Stimulated activated CD8-positive, alpha-beta memory T cell treated with anti-CD3 and anti-CD28 coated beads, Interleukin-4, amount 100 ng/mL, for 48 hours (primary cell): ENCODE measurements around the gene POLR2J3.
"Not testable (repeated sequence)": the region's sequence is repeated elsewhere in the genome, so short reads cannot be mapped to it uniquely, and the experiment has no call there.

ENCODE experiments used
- DNase-seq: peaks from one replicate; pipeline ENCODE4 v3.0.0-alpha.2; 2020

The POLR2J3 gene

GRCh38 chr7:102581722-102582121 lies 9.3 kb upstream of the POLR2J3 start:
- DNase-seq, result not testable (repeated sequence)

DNA sequence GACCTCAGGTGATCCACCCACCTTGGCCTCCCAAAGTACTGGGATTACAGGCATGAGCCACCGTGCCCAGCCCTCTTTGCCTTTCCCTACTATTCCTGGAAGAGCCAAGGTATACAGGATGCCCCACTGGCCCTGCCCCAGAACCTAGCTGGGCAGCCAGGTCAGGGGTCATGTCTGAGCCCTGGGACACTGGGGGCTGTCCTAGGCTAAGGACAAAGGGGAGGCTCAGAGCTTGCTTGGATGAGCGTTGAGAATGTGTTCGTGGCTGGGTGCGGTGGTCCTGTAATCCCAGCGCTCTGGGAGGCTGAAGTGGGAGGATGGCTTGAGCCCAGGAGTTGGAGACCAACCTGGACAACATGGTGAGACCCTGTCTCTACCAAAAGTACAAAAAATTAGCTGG lies 6.1 kb upstream of the POLR2J3 start:
- not testable (repeated sequence) for DNase-seq

- peak; percentile 26 for DNase-seq
Measured at GRCh38 chr7:102577315-102578240, 5.2 kb upstream of the POLR2J3 start.

DNA sequence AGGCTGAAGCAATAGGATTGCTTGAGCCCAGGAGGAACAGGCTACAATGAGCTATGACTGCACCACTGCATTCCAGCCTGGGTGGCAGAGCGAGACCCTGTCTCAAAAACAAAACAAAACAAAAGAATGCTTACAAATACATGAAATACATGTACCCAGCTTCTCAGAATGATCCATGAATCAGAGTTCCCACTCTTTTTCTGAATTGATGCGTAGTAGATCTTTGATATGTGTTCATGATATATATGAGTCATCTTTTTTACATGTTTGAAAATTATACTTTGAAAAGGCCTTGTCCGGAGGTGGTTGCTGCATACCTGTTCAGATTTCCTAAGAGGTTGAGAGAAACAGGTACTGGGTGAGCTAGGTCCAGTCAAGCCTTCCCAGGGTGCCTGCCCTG lies 4.0 kb upstream of the POLR2J3 start:
- DNase-seq, result not testable (repeated sequence)

- DNase-seq, result not testable (repeated sequence)
Measured at GRCh38 chr7:102574607-102575006, 2.2 kb upstream of the POLR2J3 start.

DNA sequence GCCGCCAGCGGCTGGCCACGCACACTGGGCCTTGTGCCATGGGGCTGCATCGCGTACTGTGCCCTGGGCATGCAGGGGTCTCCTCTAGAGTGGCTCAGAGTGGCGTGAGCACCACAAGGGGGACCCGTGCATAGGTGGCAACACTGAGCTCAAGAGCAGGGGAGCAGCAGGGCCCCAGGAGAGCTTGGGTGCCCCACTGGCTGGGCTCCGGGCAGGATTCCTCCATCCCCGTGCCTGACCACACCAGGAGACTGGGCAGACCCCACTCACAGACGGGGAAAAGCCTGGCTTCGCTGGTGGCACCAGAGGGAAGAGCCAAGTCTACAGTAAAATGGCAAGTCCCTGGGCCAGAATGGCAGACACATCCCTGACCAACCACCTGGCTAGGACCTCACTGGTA lies 3.8 kb downstream of the POLR2J3 start:
- DNase-seq, result not testable (repeated sequence)

DNA sequence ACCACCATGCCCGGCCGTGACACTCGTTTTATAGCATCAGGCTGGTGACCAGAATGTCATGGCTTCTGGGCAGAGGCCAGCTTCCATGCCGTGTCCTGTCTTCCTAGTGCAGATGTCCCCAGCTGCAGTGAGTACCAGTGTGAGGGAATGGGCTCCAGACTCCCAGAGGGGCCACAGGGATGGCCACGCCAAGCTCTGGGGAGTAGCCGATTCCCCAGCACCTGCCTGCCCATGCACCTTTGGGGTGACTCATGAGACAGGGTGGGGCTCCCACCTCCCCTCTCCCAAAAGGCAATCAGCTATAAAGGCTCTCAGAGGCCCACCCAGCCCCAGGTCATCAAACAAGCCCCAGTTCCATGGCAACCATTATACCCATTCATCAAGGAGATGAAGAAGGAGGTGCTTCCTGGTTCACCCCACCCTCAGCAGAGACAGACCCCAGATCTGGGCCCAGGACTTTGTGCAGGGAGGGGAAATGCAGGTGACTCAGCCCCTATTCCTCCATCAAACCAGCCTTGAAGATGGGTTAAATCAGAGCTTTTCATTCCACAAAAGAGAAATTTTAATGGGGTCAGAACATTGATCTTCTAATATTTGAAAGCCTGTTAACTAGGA lies 21.5 kb downstream of the POLR2J3 start, which contains the start of gene SPDYE2:
Gene SPDYE2, plus strand, starts transcription at position 419 of the 615 bp plus-strand sequence. CDS start 2,030 bp downstream, outside the sequence.
- DNase-seq, result not testable (repeated sequence)

DNA sequence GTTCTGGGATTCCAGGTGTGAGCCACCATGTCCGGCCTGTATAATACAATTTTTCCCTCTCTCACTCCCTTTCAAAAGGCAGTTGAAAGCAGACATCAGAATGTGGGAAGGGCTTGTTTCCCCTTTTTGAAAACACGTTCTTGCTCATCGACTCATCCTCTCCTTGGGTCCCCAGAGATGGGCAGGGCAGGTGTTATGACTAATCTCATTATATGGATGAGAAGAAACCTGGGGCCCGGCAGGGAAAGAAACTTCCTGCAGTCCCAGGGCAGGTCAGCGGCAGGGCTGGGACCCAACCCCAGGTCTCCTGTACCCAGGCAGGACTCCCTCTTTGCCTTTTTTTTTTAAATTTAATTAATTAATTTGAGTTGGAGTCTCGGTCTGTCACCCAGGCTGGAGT lies 26.0 kb downstream of the POLR2J3 start:
- DNase-seq, result not testable (repeated sequence)

GRCh38 chr7:102545288-102545687 lies 27.1 kb downstream of the POLR2J3 start:
- not testable (repeated sequence) for DNase-seq

GRCh38 chr7:102544372-102544771 lies 28.0 kb downstream of the POLR2J3 start:
- not testable (repeated sequence) for DNase-seq

DNA sequence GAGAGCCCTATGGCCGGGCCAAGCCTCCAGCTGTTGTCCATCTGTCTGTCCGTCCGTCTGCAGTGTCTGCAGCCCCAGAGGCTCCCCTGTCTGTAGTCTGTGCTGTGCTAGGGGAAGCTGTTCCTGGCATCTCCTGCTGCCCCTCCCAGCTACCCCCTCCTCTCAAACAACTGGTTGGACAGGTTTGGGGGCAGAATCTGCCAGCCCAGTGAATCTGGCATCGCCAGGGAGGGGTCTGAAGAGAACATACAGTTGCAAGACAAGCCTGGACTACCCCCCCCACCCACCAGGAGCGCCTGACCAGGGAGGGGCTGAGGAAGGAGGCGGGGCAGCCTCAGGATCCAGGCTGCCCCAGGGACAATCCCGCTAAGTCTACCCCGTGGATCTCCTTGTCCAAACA lies 28.8 kb downstream of the POLR2J3 start, which contains the start of gene UPK3BL2:
Gene UPK3BL2, minus strand, starts transcription at position 101 of the 400 bp plus-strand sequence. Its CDS starts 60 bp downstream, at position 41.
- not testable (repeated sequence) for DNase-seq

DNA sequence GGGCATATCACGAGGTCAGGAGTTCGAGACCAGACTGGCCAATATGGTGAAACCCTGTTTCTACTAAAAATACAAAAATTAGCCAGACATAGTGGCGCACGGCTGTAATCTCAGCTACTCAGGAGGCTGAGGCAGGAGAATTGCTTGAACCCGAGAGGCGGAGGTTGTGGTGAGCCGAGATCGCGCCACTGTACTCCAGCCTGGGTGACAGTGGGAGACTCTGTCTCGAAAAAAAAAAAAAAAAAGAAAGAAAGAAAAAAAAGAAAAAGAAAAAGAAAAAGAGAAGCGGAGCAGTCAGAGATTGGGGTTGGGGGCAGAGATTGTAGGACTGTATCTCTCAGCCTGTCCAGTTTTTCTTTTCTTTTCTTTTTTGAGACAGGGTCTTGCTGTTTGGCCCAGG lies 29.6 kb downstream of the POLR2J3 start:
- not testable (repeated sequence) for DNase-seq

DNA sequence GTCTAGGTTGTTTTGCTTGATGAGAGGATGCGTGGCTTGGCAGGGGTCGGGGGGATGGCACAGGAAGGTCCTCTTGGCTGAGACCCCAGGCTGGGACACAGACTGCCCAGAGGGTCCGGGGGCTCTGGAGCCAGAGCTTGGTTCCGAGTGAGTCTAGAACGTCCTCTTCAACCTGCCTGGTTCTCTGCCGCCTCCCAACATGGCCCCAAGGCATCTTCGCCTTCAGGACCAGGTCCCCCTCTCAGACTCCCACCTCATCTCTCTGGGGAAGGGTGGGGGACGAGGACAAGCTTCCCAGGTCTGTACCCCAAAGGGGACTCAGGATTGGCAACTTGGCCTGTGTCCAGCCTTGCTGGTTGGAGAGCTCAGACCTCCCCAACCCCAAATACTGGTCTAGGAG lies 30.3 kb downstream of the POLR2J3 start:
- DNase-seq, result not testable (repeated sequence)

GRCh38 chr7:102540604-102541003 lies 31.8 kb downstream of the POLR2J3 start:
- not testable (repeated sequence) for DNase-seq

DNA sequence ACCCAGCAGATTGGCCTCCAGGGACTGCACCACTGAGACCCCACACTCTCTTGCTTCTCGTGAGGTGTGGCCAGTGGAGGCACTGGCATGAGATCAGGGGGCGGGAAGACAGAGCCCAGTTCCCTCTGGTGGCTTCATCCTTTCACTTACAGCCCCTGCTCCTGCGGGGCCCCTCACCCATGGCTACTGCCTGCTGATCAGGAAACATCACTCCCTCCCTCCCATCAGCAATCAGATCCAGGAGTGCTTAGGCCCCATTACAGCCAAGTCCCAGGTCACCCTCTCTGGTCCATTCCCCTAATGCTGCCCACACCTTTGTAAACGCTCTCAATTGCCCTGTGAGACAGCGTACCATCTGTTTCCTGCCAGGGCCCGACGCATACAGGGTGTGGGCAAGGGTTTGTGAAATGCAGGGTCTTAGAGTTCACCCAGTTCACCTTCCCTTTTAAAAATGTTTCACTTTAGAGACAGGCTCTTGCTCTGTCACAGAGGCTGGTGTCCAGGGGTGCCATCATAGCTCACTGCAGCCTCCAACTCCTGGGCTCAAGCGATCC lies 37.2 kb downstream of the POLR2J3 start:
- not testable (repeated sequence) for DNase-seq

GRCh38 chr7:102532127-102532526 lies 40.3 kb downstream of the POLR2J3 start:
- DNase-seq, result not testable (repeated sequence)

- not testable (repeated sequence) for DNase-seq
Measured at GRCh38 chr7:102531583-102531982, 40.8 kb downstream of the POLR2J3 start.

DNA sequence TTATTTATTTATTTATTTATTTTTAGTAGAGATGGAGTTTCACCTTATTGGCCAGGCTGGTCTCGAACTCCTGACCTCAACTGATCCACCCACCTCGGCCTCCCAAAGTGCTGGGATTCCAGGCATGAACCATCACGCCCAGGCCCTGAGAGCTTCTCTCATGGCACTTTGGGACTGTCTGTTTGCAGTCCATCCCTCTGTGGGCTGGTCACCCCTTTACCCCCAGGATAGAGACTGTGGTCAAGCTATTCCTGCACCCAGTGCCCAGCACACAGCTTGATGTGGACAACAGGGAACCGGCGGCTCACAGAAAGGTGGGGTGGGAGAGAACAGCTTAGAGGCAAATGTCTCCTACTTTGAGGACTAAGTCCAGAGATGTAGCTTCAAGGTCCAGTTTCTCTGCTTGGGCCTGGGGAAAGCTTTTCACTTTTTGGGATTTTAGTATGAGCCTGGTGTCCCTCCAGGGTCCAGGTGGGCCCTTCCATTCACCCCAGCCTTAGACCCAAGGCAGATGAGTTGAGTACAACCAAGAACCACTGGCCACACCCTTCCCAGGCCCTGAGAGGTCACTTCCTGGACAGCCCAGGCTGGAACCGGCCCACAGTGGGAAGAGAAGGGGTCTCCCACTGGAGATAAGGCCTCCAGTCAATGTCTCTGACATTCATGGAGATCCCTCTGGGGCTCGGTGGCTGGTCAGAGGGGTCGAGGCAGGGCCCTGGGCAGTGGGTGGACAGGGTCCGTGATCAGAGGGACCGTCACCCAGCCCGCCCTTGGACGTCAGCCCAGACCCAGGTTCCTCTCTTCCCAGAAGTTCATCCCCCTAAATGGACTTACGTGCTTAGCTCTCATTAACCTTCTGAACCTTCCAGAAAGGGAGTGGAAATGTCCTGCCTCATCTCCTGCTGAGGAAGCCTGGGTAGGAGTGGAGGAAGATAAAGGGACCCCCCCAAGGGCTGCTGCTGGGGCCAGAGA lies 44.3 kb downstream of the POLR2J3 start:
- DNase-seq, result peak; percentile 20

DNA sequence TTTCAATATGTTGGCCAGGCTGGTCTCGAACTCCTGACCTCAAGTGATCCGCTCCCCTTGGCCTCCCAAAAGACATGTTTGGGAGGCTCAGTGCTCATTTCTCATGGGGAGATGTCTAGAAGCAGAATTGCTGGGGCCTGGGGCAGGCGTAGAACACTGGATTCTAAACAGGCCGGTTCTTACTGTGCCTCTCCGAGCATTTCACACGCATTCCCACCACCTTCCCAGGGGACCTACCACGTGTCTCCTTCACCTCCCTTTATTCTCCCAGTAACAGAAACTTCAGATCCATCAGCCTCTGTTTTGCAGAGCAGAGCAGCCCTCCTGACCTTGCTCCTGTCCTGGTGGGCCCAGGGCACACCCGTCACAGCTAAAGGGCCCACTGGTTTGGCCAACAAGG lies 45.2 kb downstream of the POLR2J3 start:
- not testable (repeated sequence) for DNase-seq

GRCh38 chr7:102524803-102525202 lies 47.6 kb downstream of the POLR2J3 start:
- not testable (repeated sequence) for DNase-seq

DNA sequence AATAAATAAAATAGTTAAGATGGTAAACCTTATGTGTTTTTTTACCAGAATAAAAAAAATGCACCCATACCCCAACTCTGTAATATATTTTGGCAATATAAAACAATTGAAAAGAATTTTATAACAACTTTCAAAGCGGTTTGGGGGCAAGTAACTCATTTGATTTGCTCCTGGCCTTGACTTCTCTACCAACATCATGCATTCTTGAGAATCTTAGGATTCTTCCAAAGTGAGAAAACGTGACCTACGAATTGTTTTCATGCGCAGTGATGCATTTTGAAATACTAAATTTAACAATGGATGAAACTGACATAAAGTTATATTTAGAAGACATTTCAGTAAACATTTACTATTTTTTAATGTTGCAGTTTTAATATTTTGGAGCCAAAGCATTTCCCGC lies 51.6 kb downstream of the POLR2J3 start:
- not testable (repeated sequence) for DNase-seq

DNA sequence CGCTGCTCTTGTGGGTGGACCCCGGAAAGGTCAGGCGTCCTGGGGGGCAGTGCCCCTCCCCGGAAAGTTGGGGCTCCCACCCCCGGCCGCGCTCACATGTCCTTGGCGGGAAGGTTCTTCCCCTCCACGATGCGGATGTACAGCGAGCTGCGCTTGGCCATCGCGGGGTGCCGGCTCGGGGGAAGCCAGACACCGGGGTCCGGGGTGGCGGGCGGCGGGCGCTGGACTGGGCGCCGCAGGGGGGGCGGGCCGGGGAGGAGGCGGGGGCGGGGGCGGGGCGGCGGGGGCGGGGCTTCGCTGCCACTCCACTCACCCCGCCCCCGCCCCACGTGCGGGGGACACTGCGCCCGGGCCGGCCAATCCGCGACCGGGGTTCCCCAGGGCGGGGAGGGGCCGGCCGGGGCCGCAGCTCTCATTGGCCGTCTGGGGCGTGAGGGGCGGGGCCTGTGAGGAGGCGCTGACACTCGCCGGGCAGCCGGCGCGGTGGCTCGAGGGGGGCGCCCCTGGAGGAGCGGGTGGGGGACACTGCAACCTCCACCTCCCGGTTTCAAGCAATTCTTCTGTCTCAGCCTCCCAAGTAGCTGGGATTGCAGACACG lies 54.7 kb downstream of the POLR2J3 start, which contains the start of gene RASA4B:
Gene RASA4B, minus strand, starts transcription at position 228 of the 598 bp plus-strand sequence. Its CDS starts 67 bp downstream, at position 161.
- not testable (repeated sequence) for DNase-seq
